GM19043 (cell line): ENCODE data around the gene CREB3L2.
"Not testable (repeated sequence)": the region's sequence is repeated elsewhere in the genome, so short reads cannot be mapped to it uniquely, and the experiment has no call there.

ENCODE experiments used
- ATAC-seq: cut with Tn5 transposase; IDR thresholded peaks from one replicate; pipeline ENCODE4 v1.9.1; 2021; ENCODE audit warnings: low read depth; ENCODE audit not compliant: unreplicated experiment

CREB3L2 gene

DNA sequence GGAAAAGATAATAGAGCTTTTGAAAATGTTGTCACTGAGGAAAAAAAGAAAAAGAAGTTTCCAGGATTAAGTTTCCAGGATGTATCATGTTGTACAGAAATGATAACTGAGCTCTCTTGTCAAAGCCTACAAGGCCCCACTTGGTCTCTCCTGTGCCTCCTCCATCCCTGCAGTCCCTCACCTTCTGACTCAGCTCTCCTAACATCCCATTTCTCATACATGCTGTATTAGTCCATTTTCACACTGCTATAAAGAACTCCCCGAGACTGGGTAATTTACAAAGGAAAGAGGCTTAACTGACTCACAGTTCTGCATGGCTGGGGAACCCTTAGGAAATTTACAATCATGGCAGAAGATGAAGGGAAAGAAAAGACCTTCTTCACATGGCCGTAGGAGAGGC lies 151.3 kb downstream of the CREB3L2 start:
- ATAC-seq = no peak

- no peak for ATAC-seq
These were observed 153.8 kb downstream of the CREB3L2 start for GRCh38 chr7:137848095-137848494.

DNA sequence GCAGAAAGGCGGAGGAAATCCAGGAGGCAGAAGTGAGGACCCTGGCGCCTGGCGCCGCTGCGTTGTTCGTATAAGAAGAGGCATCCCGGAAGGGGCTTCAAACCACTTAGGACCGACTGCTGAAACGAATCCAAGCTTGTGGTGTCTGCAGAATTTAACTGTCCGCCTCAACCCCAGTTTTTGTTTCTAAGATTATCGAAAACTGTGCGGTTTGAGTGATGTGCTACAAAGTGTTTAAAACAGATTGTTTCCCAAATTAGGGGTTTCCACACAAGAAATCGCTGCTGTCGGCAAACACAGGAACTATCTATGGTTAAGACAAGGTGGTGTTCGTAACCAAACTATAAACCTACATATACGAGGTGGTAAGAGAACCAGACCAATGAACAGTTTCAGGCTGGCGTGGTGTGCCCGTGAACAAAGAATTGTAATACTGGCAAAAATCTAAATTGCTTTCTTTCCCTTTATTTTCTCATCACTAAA lies 154.3 kb downstream of the CREB3L2 start:
- ATAC-seq = peak; percentile 17

DNA sequence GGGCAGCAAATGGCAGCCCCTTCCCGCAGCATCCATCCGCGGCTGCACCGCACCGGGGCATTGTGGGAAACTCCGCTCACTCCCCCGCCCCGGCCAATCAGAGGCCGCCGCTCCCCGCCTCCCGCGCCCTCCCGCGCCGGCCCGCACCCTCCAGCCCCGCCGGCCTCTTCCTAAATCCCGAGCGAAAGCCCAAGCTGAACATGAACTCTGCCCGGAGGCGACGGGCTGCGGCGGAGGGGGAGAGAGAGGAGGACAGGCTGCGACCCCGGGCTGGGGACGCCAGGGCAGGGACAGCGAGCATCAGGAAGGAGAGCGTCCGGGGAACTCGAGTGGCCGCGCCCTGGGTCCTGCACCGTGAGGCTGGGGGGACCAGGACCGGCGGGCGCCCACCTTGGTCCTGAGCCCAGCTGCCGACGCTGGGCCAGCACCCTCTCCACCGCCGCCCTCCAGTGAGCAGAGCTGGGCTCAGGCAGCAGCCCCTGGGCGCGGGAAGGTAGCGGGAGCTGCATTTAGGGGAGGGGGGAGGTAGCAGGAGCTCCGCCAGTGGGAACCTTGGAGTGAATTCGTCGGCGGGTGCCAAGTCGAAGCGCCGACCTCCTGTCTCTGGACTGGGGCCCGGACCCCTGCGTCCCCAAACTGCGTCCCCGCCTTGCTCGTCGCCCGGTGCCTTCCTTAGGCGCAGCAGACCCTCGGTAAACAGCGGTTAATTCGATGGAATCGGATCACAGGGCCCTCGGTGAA lies 154.9 kb downstream of the CREB3L2 start, which contains the start of gene DGKI:
Gene DGKI (minus strand): TSS at position 148 of the 741 bp plus-strand sequence.
- peak; percentile 42 for ATAC-seq

GRCh38 chr7:137846549-137846826 lies 155.4 kb downstream of the CREB3L2 start:
- peak; percentile 24 for ATAC-seq

GRCh38 chr7:137844677-137845425 lies 157.0 kb downstream of the CREB3L2 start:
- ATAC-seq = no peak

DNA sequence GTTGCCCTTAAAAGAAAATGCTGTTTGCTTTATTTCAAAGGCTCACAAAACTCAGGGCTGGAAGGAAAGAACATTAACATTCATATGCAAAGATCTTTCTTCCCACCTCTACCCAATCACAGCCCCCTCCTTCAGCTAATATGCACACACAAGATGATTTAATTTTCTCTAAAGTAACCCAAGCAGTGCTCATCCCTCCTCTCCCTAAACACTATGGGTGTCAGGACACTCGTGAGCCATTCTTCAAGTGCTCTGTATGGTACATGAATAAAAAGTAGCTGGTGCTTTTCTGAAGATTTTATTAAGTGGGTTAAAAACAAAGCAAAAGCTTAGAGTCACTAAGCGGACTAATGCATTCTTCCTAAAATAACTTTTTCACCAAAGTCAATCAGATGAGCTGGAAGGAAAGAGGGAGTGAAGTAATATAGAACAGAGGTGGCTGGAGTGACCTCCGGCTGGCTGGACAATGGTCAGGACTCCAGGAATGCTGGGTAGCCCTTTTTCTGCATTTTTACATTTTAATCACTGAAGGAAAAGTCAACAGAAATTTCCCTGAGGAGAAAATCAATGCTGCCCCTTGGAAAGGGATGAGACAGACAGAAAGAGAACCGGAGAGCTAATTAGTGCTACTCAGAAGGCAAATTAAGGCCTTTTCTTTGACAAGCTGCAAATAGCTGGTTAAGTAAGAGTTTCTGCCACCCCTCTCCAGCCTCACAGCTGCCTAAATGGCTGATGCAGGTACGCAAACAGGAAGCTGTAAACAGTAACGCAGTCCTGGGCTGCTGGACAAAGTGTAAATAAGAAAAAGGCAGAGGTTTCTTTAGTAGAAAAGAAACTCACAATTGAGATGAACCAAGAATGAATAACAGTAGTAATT lies 161.7 kb downstream of the CREB3L2 start:
- ATAC-seq = no peak

GRCh38 chr7:137838706-137839315 lies 163.1 kb downstream of the CREB3L2 start:
- ATAC-seq = no peak

GRCh38 chr7:137836541-137836940 lies 165.3 kb downstream of the CREB3L2 start:
- no peak for ATAC-seq

DNA sequence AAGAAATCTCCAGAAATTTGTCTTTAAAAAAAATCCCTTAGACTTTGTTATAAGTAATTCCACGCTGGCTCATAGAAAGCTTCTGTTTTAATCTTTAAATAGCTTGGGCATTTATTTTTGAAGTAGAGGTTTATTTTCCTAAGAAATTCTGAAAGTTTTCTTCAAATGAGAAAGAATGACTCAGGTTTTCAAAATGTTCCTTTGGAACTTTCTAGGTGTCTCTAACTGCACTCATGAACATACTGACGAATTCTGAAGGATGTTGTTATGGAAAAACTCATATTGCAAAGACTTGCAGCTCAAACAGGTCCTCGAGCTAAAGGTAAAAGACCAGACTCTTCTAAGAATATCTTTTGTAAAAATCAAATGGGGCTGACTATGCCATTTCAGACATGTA lies 165.8 kb downstream of the CREB3L2 start:
- no peak for ATAC-seq

DNA sequence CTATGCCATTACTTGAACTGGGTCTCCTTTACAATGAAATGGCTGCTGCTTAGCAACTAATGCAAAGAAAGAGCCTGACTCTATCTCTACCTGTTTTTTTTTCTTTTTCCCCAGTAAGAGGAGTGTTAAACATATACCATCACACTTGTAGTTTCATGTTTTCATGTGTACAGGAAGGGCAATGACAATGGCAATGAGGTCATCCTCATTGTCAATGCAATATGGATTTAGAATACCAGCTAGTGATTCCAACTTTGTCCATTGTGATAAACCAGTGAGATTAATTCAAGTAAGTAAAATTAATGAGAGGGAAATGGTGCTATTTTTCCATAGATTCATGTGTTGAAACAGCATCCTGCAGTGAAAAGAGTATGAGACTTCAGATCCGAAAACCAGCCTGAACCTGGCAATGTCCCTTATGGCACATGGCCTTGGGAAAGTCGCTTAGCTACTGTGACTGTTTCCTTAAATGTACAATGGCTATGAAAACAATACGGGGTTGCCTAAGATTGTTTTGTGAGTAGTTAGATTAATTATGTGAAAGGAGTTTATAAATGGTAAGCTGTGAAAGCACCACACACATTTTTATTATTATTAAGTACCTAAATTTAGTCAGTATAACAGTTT lies 166.3 kb downstream of the CREB3L2 start:
- no peak for ATAC-seq

DNA sequence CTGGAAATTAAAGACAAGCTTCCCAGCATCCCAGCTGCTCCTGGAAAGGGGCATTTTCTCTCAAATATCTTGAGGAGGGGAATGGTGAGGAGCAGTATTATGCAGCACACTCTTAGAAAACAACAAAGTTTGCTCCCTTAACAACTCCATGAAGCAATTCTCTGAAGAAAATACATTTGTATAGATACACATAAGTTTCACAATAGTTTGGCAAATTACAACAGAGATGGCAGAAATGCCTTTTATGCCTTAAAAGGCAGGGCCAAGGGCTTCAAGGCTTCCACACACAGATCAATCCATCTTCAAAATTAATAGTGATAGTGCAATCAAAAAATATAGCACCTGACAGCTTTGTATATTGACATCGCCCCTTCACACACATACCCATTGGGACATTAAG lies 167.3 kb downstream of the CREB3L2 start:
- ATAC-seq = no peak

DNA sequence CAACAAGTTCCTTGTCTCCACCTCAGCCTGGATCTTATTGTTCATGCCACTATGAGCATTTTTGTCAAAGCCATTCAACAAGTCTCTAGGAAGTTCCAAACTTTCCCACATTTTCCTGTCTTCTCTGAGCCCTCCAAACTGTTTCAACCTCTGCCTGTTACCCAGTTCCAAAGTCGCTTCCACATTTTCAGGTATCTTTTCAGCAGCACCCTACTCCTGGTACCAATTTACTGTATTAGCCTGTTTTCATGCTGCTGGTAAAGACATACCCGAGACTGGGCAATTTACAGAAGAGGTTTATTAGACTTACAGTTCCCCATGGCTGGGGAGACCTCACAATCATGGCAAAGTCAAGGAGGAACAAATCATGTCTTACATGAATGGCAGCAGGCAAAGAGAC lies 168.9 kb downstream of the CREB3L2 start:
- not testable (repeated sequence) for ATAC-seq

DNA sequence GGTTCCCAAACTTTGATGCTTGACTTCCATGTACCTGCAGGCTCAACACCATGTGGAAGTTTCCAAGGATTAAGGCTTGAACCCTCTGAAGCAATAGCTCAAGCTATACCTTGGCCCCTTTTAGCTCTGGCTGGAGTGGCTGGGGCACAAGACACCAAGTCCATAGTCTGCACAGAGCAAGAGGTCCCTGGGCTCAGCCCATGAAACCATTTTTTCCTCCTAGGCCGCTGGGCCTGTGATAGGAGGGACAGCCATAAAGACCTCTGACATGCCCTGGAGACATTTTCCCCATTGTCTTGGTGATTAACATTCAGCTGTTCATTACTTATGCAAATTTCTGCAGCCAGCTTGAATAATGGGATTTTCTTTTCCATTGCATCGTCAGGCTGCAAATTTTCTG lies 169.5 kb downstream of the CREB3L2 start:
- no peak for ATAC-seq

DNA sequence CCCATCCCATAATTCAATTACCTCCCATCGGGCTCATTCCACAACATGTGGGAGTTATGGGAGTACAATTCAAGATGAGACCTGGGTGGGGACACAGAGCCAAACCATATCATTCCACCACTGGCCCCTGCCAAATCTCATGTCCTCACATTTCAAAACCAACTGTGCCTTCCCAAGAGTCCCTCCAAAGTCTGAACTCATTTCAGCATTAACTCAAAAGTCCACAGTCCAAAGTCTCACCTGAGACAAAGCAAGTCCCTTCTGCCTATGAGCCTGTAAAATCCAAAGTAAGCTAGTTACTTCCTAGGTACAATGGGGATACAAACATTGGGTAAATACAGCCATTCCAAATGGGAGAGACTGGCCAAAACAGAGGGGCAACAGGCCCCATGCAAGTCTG lies 170.3 kb downstream of the CREB3L2 start:
- not testable (repeated sequence) for ATAC-seq

DNA sequence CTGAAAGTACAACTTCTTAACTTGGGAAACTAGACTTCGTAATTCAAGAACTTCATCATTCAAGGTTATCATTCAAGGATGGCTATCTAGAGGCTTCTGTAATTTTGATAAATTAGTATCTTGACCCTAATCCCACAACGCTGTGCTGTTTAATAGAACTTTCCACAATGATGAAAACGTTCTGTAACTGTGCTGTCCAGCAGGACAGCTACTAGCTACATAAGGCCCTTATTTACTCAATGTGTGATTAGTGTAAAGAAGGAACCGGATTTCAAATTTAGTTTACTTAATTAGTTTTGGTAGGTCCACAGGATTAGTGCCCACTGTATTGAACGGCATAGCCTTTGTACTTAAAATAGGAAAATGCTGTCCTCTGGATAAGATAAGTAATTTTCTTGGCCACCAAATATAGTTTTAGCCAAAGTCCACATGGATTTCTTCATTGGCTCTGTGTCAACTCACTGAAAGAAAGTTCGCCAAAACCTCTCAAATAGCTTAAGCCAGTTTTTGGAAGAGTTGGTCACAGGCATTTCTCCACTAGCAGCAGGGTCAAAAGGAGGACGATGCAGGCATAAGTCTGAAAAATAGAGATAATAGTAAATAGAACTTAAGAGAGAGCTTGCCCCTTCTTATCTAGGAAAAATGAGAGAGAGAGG lies 172.4 kb downstream of the CREB3L2 start:
- ATAC-seq = no peak

GRCh38 chr7:137828456-137828855 lies 173.4 kb downstream of the CREB3L2 start:
- no peak for ATAC-seq

DNA sequence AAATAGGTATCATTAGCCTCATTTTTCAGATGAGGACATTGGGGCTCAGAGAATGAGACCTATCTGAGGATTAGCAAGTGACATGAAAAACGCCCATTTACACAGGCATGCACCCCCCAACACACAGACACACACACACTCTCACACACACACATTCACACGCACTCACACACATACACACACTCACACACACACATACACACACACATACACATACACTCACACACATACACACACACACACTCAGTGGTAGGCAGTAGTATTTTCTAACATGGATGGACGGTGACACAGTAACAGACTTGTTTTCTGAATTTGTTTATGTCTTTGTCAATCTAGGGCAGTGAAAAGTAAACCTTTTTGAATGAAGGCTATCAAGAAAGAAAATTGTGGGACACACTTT lies 176.4 kb downstream of the CREB3L2 start:
- ATAC-seq = no peak
